Measurements from ENCODE around the gene SCNN1G. TPM values are rescaled to one million over a fixed set of nuclear protein-coding genes. Genes with fewer than 3 reads are reported as not detected.

The SCNN1G gene
- total RNA-seq, 1 donor from 2014 or later = 0.39 TPM

DNA sequence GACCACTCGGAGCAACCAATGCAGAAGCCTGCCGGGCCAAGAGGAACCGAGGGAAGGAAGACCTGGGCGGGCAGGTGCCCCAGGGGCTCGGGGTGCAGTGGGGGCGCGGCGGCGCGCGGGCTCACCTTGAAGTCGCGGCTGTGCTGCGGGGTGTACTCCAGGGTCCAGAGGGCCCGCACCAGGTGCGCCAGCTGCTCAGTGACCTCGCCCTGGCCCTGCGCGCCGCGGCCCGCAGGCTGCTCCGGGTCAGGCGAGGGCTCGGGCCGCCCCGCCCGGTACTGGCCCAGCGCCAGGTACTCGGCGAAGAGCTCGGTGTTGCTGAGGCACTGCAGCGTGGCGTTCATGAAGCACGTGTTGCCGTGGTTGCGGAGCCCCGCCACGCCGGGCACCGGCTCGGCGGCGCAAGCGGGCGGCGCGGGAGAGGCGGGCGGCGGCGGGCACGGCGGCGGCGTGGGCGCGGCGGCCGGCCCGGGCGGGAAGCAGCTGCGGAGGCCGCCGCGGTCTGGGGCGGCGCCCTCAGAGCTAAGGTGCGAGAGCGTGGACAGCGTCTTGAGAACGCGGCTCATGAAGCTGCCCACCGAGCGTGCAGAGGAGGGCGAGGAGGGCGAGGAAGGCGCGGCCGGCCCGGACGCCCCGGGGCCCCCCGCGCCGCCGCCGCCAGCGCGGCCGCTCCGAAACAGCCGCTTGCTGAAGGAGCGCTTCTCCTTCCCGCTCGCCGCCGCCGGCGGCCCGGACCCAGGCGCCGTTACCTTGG, 33.9 kb upstream of the SCNN1G start:
- DNase-seq = peak; percentile 48
- Mint-ChIP-seq H3K27ac (ENCODE audit: unreplicated experiment) (peak overlapping the region; percentile 92), H3K4me1 (ENCODE audit: low read depth, unreplicated experiment) (peaks cover 2% of the 10 kb centered on the region), H3K9me3 (ENCODE audit: unreplicated experiment) (peaks cover 12% of the 10 kb centered on the region), H3K4me3 (ENCODE audit: unreplicated experiment) (peak overlapping the region; percentile 98), H3K27me3 (ENCODE audit: unreplicated experiment) (peaks cover 12% of the 10 kb centered on the region), H3K36me3 (ENCODE audit: unreplicated experiment) (no peaks in the 10 kb centered on the region)
- TF ChIP-seq, protein P1, sequence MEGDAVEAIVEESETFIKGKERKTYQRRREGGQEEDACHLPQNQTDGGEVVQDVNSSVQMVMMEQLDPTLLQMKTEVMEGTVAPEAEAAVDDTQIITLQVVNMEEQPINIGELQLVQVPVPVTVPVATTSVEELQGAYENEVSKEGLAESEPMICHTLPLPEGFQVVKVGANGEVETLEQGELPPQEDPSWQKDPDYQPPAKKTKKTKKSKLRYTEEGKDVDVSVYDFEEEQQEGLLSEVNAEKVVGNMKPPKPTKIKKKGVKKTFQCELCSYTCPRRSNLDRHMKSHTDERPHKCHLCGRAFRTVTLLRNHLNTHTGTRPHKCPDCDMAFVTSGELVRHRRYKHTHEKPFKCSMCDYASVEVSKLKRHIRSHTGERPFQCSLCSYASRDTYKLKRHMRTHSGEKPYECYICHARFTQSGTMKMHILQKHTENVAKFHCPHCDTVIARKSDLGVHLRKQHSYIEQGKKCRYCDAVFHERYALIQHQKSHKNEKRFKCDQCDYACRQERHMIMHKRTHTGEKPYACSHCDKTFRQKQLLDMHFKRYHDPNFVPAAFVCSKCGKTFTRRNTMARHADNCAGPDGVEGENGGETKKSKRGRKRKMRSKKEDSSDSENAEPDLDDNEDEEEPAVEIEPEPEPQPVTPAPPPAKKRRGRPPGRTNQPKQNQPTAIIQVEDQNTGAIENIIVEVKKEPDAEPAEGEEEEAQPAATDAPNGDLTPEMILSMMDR (IDR thresholded peaks at IDR 0.05; ENCODE audit: partially characterized antibody, unreplicated experiment) = no peak

DNA sequence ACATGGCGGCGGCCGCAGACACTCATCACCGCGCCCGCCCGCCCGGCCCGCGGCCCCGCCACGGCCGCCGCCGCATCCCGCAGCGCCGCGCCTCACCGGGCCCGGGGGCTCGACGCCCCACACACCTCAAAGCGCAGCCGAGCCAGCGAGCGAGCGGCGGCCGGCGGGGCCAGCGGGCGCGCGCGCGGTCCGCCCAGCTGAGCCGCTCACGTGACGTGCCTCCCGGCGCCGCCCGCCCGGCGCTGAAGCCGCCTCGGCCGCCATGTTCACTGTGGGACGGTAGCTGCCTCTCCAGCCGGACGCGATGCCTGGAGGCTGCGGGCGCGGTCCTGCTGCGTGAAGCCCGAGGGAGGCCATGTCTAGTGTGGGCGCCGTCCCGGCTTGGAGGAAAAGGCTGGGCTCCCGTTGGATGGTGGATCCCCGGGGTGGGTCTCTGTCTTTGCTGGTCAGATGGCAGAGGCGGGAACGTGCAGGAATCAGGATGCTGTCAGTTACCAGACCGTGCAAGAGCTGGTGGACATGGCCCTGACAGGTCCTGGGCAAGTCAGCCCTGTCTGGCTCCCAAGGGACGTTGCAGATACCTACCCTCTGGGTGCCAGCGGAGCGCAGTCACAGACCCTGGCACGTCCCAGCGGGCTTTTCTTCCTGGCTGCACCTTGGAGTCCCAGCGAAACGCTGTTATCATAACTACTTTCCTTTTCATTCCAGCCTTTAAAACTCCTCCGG, 33.1 kb upstream of the SCNN1G start, which contains the start of gene USP31:
USP31 (minus strand) TSS at position 186 of the 726 bp plus-strand sequence; CDS start at position 4, 182 bp downstream.
- H3K4me3 Mint-ChIP-seq (ENCODE audit: unreplicated experiment) = peak within 1 kb of the TSS; percentile 98
- H3K27ac Mint-ChIP-seq (ENCODE audit: unreplicated experiment) = peak within 1 kb of the TSS; percentile 92
- H3K9me3 Mint-ChIP-seq (ENCODE audit: unreplicated experiment) = peaks cover 12% of the 10 kb centered on the region

DNA sequence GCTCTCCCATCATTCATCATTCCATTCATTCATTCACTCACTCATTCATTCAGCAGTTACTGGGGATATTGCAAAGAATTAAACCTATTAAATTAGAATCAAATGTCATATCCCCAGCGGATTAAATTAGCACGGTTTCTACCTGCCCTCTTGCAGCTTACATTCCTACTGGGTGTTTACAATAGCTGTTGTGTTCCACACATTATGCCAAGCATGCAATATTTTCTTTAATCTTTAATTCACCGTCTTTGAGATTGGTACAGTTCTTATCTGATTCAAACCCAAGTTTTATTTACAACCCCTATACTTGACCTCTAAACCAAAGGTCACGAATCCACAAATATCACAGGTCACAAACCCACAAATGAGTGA, 32.6 kb upstream of the SCNN1G start:
- DNase-seq = no peak
- TF ChIP-seq, protein P1 (IDR thresholded peaks at IDR 0.05; ENCODE audit: partially characterized antibody, unreplicated experiment) = no peak
- Mint-ChIP-seq H3K27me3 (ENCODE audit: unreplicated experiment) (peaks cover 12% of the 10 kb centered on the region), H3K4me1 (ENCODE audit: low read depth, unreplicated experiment) (peaks cover 2% of the 10 kb centered on the region), H3K4me3 (ENCODE audit: unreplicated experiment) (peak overlapping the region; percentile 90), H3K27ac (ENCODE audit: unreplicated experiment) (peak overlapping the region; percentile 52), H3K9me3 (ENCODE audit: unreplicated experiment) (peaks cover 12% of the 10 kb centered on the region), H3K36me3 (ENCODE audit: unreplicated experiment) (no peaks in the 10 kb centered on the region)

More for the DNA sequence above, 33.1 kb upstream of the SCNN1G start, which contains the start of gene USP31:
- peak; percentile 98 for DNase-seq
- H3K36me3 Mint-ChIP-seq (ENCODE audit: unreplicated experiment) = no peaks in the 10 kb centered on the region
- peaks cover 2% of the 10 kb centered on the region for H3K4me1 Mint-ChIP-seq (ENCODE audit: low read depth, unreplicated experiment)
- TF ChIP-seq, protein P1 (IDR thresholded peaks at IDR 0.05; ENCODE audit: partially characterized antibody, unreplicated experiment) = no peak
- peaks cover 12% of the 10 kb centered on the region for H3K27me3 Mint-ChIP-seq (ENCODE audit: unreplicated experiment)

DNA sequence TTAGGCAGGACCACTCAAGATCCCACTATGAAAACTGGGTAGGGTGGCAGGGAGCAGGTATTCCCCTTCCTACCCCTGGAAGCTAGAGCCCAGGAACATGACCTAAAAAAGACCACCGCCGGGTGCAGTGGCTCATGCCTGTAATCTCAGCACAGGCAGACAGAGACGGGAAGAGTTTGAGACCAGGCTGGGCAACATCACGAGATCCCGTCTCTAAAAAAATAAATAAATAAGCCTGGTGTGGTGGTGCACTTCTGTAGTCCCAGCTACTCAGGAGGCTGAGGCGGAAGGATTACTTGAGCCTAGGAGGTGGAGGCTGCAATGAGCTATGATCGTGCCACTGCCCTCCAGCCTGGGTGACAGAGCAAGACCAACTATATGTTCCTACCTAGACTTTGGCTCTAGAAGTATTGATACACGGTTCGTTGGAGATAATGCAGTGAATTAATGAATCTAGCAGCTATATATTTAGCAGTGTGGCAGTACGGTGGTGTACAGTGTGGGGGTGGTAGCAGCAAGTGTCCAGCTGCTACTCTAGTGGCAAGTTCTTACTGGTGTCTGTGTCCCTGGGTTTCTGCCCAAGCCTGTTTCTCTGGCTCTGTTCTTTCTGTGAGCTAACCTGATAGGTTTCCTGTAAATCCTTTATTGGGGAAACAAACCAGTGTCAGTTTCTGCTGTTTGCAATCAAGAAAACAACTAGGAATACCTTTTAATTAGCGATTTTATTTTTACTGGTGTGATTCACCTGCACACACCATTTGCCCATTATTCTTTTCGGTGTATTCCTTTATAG, 30.0 kb upstream of the SCNN1G start:
- Mint-ChIP-seq H3K27ac (ENCODE audit: unreplicated experiment) (no peak overlapping the region), H3K4me1 (ENCODE audit: low read depth, unreplicated experiment) (peaks cover 2% of the 10 kb centered on the region)

More for the DNA sequence above, 30.0 kb upstream of the SCNN1G start:
- Mint-ChIP-seq H3K36me3 (ENCODE audit: unreplicated experiment) (no peaks in the 10 kb centered on the region), H3K4me3 (ENCODE audit: unreplicated experiment) (no peak overlapping the region), H3K27me3 (ENCODE audit: unreplicated experiment) (peaks cover 12% of the 10 kb centered on the region), H3K9me3 (ENCODE audit: unreplicated experiment) (peaks cover 8% of the 10 kb centered on the region)
- TF ChIP-seq, protein P1 (IDR thresholded peaks at IDR 0.05; ENCODE audit: partially characterized antibody, unreplicated experiment) = no peak
- no peak for DNase-seq
